Tibial nerve (tissue), 4 donors: ENCODE data around the gene COMP. TPM values are rescaled to one million over a fixed set of nuclear protein-coding genes. Genes with fewer than 3 reads are reported as not detected.

Experiments used
- DNase-seq, 2 donors: peaks; one replicate each; pipeline ENCODE4 v3.0.0-alpha.2; 2019; ENCODE audit warnings: low spot score in 2 of 2
- H3K27ac ChIP-seq, 4 donors: fragments of 200-600 bp; sonication (generic) in 3 of 4; one replicate each; pipeline ENCODE4 v1.5.1; 2017 to 2019; ENCODE audit warnings: mild to moderate bottlenecking in 1 of 4
- H3K27me3 ChIP-seq, 2 donors: fragments of 200-600 bp; sonication (generic) in 1 of 2; one replicate each; pipeline versions ENCODE4 v1.5.1 to v1.6.0; 2017 to 2019
- H3K36me3 ChIP-seq, 3 donors: fragments of 200-600 bp; sonication (generic); one replicate each; pipeline ENCODE4 v1.5.1; 2018 to 2019
- H3K4me1 ChIP-seq, 4 donors: fragments of 200-600 bp; sonication (generic) in 3 of 4; one replicate each; pipeline ENCODE4 v1.5.1; 2017 to 2019
- H3K4me3 ChIP-seq, 4 donors: fragments of 200-600 bp; sonication (generic) in 3 of 4; one replicate each; pipeline ENCODE4 v1.5.1; 2017 to 2019; ENCODE audit warnings: mild to moderate bottlenecking in 1 of 4, moderate library complexity in 1 of 4
- H3K9me3 ChIP-seq, 4 donors: fragments of 200-600 bp; sonication (generic) in 3 of 4; one replicate each; pipeline ENCODE4 v1.5.1; 2017 to 2019
- CTCF ChIP-seq, 5 experiments: fragments of 200-600 bp in 3 of 5; fragments of 450-650 bp in 2 of 5; sonication (generic) in 3 of 5; IDR thresholded peaks; one replicate each; pipeline ENCODE4 v1.5.1; 2016 to 2019; ENCODE audit warnings: antibody characterized with exemption in 5 of 5, mild to moderate bottlenecking in 3 of 5, moderate library complexity in 2 of 5
- EP300 ChIP-seq, 2 donors: sonication (generic); formaldehyde crosslinking; IDR thresholded peaks; one replicate each; pipeline ENCODE4 v1.6.1; 2017; ENCODE audit warnings: antibody characterized with exemption in 2 of 2, mild to moderate bottlenecking in 1 of 2
- POLR2A ChIP-seq, 2 donors: fragments of 450-650 bp; IDR thresholded peaks; one replicate each; pipeline ENCODE4 v1.6.1; 2017; ENCODE audit warnings: antibody characterized with exemption in 2 of 2, mild to moderate bottlenecking in 2 of 2, moderate library complexity in 2 of 2
- WGBS, 2 donors: methylation state at CpG; one replicate each; pipeline ENCODE4 v1.1.5; 2018; 5-methylcytosine and 5-hydroxymethylcytosine counted together
- total RNA-seq, 4 donors: library from RNA; depleted of rRNA; stranded (reverse); fragments of >200 nt; gene quantifications; one replicate each; pipeline ENCODE4 v1.1.0, GENCODE V29; 2016

Gene COMP
- total RNA-seq, 4 donors from 2014 or later: 14.0 to 117 (median 25.3) TPM

DNA sequence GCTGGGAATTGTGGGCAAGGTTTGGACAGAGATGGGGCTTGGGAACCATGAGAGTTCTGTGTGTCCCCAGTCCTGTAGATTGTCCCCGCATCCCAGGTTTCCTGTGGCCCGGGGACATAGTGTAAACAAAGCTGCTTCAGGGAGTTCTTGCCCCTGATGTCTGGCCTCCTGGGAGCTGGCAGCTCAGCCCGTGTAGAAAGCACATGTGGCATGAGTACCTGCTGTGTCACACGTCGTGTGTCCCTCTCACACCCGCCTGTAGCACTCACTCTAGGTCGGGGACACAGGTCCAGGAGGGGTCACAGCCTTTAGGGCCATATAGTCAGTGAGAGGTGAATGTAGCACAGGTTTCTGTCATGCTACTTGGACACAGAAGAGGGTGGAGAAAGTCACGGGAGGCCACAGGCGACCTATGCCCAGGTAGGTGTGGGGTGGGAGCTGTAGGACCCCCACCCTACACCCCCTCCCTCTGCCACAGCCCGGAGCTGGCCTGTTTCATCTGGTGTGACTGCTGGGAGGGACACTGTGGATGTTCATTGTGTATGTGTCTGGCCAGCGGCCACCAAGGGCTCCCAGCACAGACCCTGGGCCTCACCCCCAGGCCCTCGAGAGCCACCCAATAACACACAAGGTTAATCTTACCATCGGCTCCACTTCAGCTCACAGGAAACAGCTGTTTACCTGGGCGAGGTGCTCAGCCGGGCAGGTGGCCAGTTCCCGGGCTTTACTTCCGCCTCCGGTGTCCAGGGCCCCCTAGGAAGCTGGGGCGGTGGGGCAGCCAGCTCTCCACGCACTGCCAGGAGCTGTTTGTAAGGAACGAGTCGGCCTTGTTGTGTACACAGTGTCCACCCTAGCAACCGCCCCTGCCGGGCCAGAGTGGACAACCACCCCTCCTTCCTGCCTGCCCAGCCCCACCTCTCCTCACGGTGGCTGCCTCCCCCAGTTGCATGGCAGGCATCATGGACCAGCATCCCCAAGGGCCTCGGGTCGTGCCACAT lies 49.7 kb downstream of the COMP start:
- DNase-seq: no peak
- Histone ChIP-seq H3K27me3 (no peaks in the 10 kb centered on the region), H3K4me3 (no peak overlapping the region), H3K9me3 (no peaks in the 10 kb centered on the region), H3K27ac (no peak overlapping the region), H3K36me3 (peaks cover 0 to 6% (median 0%) of the 10 kb centered on the region in 3 donors), H3K4me1 (peaks cover 0 to 28% (median 0%) of the 10 kb centered on the region in 4 donors)
- no peak for TF ChIP-seq POLR2A (IDR thresholded peaks at IDR 0.05)
- TF ChIP-seq CTCF (IDR thresholded peaks at IDR 0.05): no peak
- no peak for TF ChIP-seq EP300 (IDR thresholded peaks at IDR 0.05)
- 59 to 64% methylated on average over 21 to 24 of the region's 27 CpGs for WGBS, 2 donors

DNA sequence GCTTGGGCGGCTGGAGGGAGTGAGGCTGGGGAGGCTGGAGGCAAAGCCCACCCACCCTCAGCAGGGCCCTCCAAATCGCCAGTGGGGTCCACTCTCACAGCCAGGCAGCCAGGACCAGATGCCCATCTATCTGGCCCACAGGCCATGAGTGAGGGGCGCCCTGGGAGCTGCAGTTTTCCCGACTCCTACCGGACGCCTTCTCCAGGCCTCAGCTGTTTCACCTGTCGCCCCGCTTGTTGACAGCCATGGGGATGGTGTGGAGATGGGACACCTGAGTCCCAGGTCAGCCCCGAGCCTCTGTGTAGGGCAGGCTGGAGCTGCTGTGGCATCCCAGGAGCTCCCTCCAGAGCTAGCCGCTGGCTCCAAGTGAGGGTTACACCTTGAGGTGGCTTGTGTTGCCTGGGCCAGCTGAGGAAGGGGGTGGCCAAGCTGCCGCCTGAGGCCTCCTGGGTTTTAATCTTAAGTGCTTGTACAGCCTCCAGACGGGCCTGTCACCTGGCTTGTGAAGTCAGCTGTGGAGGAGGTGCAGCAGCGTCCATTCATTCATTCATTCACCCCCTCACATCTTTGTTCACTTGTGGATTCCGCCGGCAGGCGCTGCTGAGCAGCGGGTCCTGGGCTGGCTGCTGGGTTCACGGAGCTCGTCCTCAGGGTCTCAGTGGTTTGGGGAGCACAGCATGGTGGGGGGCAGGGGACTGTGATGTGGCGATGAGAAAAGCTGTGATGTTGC lies 52.0 kb downstream of the COMP start:
- DNase-seq: no peak
- no peaks in the 10 kb centered on the region for H3K27me3 ChIP-seq
- TF ChIP-seq CTCF (IDR thresholded peaks at IDR 0.05) (no peak), POLR2A (IDR thresholded peaks at IDR 0.05) (no peak), EP300 (IDR thresholded peaks at IDR 0.05) (no peak)
- H3K27ac ChIP-seq: no peak overlapping the region
- no peaks in the 10 kb centered on the region for H3K36me3 ChIP-seq
- H3K4me3 ChIP-seq: no peak overlapping the region
- 90% methylated on average over 14 to 17 of the region's 20 CpGs for WGBS, 2 donors
- H3K4me1 ChIP-seq: peaks cover 0 to 30% (median 0%) of the 10 kb centered on the region in 4 donors
- H3K9me3 ChIP-seq: no peaks in the 10 kb centered on the region

DNA sequence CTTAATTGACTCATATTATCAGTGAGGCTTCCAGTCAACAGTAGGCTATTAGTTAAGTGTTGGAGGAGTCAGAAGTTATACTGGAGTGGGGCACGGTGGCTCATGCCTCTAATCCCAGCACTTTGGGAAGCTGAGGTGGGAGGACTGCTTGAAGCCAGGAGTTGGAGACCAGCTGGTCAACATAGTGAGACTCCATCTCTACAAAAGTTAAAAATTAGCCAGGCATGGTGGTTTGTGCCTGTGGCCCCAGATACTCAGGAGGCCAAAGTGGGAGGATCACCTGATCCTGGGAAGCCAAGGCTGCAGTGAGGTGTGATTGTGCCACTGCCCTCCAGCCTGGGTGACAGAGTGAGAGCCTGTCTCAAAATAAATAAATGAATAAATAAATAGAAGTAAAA lies 53.2 kb downstream of the COMP start:
- TF ChIP-seq EP300 (IDR thresholded peaks at IDR 0.05) (no peak), POLR2A (IDR thresholded peaks at IDR 0.05) (no peak), CTCF (IDR thresholded peaks at IDR 0.05) (no peak)
- no peaks in the 10 kb centered on the region for H3K36me3 ChIP-seq
- no peak overlapping the region for H3K27ac ChIP-seq

DNA sequence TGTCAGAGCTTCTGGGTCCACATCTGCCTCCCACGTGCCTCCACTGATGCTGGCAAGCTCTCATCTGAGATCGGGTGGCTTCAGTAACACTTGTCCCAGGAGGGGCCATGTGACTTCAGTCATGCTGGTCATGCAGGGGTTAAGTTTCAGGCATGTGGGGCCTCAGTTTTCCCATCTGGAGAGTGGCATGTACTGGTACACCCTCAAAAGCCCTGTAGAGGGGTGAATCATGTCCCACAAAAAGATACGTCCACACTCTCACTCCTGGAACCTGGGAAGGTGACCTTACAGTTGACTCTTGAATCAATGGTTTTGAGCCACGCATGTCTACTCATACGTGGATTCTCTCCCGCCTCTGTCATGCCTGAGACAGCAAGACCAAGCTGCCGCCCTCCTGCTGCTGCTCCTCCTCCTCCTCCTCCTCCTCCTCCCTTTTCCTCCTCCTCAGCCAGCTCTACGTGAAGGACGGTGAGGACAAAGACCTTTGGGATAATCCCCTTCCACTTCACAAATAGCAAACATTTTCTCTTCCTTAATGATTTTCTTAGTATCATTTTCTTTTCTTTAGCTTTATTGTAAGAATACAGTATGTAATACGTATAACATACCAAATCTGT lies 53.7 kb downstream of the COMP start:
- Histone ChIP-seq H3K27me3 (no peaks in the 10 kb centered on the region), H3K4me1 (peaks cover 0 to 33% (median 0%) of the 10 kb centered on the region in 4 donors), H3K27ac (no peak overlapping the region), H3K9me3 (no peaks in the 10 kb centered on the region), H3K36me3 (no peaks in the 10 kb centered on the region), H3K4me3 (no peak overlapping the region)
- no peak for DNase-seq
- TF ChIP-seq POLR2A (IDR thresholded peaks at IDR 0.05) (no peak), CTCF (IDR thresholded peaks at IDR 0.05) (no peak), EP300 (IDR thresholded peaks at IDR 0.05) (no peak)
- WGBS, 2 donors: 59 to 67% methylated on average over 10 of the region's 10 CpGs

More for the DNA sequence above, 53.2 kb downstream of the COMP start:
- WGBS, 2 donors: 72 to 77% methylated on average over 1 of the region's 1 CpG
- no peaks in the 10 kb centered on the region for H3K27me3 ChIP-seq
- no peak for DNase-seq
- H3K4me3 ChIP-seq: no peak overlapping the region
- peaks cover 0 to 34% (median 0%) of the 10 kb centered on the region in 4 donors for H3K4me1 ChIP-seq
- no peaks in the 10 kb centered on the region for H3K9me3 ChIP-seq
